LNCaP clone FGC (cell line): Measurements from ENCODE around the gene SET.

ENCODE experiments used
- DNase-seq: peaks from one replicate; pipeline ENCODE4 v3.0.0-alpha.2; 2011; ENCODE audit warnings: low read depth
- H3K4me3 ChIP-seq: 2 replicates; pipeline ENCODE4 v1.5.1; 2011; ENCODE audit warnings: mild to moderate bottlenecking, low read depth, low read length, control low read depth
- TF ChIP-seq, protein P1 (sequence below): IDR thresholded peaks from 2 replicates; pipeline ENCODE4 v1.5.1; 2012; ENCODE audit warnings: mild to moderate bottlenecking; ENCODE audit not compliant: control insufficient read depth, insufficient read depth; ENCODE audit errors: extremely low read depth

Gene SET

DNA sequence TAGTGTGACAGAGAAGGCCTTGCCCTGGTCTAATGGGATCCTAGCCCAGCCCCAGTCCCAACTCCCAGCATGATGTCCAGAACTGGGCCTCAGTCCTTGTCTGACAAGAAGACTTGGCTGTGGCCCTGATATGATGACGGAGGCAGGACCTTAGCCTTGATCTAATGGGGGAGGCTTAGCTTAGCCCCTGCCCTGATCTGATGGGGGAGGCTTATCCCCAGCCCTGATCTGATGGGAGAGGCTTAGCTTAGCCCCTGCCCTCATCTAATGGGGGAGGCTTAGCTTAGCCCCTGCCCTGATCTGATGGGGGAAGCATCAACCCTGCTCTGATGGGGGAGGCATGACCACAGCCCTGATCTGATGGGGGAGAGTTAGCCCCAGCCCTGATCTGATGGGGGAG is 17.0 kb downstream of the SET start:
- H3K4me3 ChIP-seq = no peak overlapping the region
- TF ChIP-seq, protein P1, sequence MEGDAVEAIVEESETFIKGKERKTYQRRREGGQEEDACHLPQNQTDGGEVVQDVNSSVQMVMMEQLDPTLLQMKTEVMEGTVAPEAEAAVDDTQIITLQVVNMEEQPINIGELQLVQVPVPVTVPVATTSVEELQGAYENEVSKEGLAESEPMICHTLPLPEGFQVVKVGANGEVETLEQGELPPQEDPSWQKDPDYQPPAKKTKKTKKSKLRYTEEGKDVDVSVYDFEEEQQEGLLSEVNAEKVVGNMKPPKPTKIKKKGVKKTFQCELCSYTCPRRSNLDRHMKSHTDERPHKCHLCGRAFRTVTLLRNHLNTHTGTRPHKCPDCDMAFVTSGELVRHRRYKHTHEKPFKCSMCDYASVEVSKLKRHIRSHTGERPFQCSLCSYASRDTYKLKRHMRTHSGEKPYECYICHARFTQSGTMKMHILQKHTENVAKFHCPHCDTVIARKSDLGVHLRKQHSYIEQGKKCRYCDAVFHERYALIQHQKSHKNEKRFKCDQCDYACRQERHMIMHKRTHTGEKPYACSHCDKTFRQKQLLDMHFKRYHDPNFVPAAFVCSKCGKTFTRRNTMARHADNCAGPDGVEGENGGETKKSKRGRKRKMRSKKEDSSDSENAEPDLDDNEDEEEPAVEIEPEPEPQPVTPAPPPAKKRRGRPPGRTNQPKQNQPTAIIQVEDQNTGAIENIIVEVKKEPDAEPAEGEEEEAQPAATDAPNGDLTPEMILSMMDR = no peak
- no peak for DNase-seq

DNA sequence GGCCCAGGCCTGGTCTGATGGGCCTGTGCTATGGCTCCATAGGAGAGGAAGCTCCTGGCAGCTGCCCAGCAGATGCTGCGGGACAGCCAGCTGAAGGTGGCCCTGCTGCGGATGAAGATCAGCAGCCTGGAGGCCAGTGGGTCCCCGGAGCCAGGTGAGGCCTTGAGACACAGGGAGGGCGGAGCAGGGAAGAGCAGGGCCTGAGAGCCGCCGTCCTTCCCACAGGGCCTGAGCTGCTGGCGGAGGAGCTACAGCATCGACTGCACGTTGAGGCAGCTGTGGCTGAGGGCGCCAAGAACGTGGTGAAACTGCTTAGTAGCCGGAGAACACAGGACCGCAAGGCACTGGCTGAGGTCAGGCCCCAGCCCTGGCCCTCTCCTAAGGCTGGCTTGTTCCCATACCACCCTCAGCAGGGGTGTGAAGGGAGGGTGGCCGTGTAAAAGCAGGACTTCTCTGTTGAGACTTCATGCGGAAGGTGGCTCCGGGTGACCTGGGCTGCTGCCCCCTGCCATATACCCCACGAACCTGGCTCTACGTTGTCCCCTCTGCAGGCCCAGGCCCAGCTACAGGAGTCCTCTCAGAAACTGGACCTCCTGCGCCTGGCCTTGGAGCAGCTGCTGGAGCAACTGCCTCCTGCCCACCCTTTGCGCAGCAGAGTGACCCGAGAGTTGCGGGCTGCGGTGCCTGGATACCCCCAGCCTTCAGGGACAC is 17.8 kb downstream of the SET start:
- no peak overlapping the region for H3K4me3 ChIP-seq
- TF ChIP-seq, protein P1 = no peak
- DNase-seq = no peak

DNA sequence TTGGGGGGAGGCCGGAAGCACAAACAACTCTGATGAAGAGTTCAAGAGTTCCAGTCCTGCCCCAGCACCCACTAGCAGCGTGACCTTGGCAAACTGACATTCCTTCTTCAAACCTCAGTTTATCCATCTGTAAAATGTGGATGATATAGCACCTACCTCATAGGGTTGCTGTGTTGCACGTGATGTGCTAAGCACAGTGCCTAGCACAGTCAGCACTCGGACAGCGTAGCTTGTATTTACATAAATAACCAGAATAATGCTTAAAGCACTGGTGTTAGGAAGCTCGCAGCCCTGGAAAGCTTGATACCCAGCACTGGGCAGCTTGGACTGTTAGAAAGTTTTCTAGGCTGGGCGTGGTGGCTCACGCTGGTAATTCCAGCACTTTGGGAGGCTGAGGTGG is 18.4 kb downstream of the SET start:
- DNase-seq = no peak
- H3K4me3 ChIP-seq = no peak overlapping the region
- TF ChIP-seq, protein P1 = no peak

DNA sequence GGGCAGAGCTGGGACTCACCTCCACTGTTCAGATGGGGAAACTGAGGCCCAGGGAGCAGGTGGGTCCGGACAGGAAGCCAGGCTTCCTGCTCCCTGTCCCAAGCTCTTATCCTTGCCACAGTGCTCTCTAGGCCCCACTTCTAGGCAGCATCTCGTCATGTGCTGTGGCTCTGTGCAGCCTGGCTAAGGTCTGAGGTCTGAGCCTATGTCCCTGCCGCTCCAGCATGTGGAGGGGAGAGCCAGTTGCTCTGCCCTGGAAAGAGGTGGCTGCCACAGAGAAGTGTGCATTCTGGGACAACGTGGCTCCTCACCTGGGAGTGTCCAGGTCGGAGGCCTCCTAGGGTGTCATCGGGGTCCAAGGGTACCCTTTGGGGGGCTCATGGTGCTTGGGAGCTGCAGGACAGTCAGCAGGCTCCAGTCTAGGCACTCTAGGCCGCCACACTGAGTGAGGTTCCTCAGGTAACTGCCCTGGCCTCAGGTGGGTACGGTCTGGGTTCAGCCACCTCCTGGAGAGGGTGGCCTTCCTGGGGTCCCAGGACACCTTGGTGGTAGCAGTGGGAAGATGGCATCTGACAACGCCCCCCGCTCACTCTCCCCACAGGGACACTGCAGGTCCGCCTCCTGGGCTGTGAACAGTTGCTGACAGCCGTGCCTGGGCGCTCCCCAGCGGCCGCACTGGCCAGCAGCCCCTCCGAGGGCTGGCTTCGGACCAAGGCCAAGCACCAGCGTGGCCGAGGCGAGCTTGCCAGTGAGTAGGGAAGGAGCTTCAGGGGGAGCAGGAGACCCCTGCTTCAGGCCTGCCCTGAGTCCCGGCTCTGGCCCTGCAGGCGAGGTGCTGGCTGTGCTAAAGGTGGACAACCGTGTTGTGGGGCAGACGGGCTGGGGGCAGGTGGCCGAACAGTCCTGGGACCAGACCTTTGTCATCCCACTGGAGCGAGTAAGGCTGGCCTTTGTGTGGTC is 23.7 kb downstream of the SET start:
- DNase-seq = no peak
- H3K4me3 ChIP-seq = no peak overlapping the region
- TF ChIP-seq, protein P1 = no peak

DNA sequence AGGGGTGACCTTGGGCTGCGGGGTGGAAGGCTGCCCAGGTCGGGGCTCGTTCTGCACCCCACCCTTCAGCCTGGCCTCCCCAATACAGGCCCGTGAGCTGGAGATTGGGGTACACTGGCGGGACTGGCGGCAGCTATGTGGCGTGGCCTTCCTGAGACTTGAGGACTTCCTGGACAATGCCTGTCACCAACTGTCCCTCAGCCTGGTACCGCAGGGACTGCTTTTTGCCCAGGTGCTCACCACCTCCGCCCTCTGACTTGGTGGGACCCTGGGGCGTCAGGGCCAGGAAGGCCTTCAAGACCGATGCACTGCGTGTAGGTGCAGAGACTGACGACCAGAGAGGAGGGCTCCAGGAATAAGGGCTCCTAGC is 24.4 kb downstream of the SET start:
- TF ChIP-seq, protein P1 = no peak
- no peak overlapping the region for H3K4me3 ChIP-seq
- DNase-seq = no peak

DNA sequence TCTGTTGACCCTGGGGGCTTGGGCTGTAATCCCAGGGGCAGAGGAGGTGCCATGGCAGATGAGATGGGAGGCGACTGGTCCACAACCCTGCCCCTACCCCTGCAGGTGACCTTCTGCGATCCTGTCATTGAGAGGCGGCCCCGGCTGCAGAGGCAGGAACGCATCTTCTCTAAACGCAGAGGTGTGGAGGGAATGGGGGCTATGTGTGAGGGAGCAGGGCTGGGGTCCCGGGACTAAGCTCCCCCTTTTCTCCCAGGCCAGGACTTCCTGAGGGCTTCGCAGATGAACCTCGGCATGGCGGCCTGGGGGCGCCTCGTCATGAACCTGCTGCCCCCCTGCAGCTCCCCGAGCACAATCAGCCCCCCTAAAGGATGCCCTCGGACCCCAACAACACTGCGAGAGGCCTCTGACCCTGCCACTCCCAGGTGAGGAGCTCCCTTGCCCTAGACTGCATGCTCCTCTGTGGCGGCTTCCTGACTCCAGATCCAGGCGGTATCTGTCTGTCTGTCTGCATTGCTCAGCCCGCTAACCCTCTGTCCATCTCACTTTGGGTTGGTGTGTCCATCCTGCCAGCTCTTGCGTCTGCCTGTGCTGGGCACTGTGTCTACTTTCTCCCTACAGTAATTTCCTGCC is 25.0 kb downstream of the SET start:
- no peak overlapping the region for H3K4me3 ChIP-seq
- TF ChIP-seq, protein P1 = no peak
- no peak for DNase-seq
